VCaP (cell line): Measurements from ENCODE around the gene TTLL8.

Experiments
- H3K27ac ChIP-seq: fragments of 450-650 bp; 2 replicates; pipeline ENCODE4 v1.5.1; 2017
- CTCF ChIP-seq: fragments of 450-650 bp; conservative IDR thresholded peaks from 2 replicates; pipeline ENCODE4 v1.5.1; 2017; ENCODE audit warnings: mild to moderate bottlenecking, moderate library complexity

TTLL8 gene

GRCh38 chr22:50086526-50086925 is 28.4 kb upstream of the TTLL8 start:
- no peak for TF ChIP-seq CTCF
- H3K27ac ChIP-seq, result no peak overlapping the region

GRCh38 chr22:50085211-50085972 is 27.3 kb upstream of the TTLL8 start, which contains the start of gene MLC1:
Gene MLC1 (minus strand): TSS chr22:50085426. CDS start chr22:50084902, 524 bp downstream.
- no peak for TF ChIP-seq CTCF
- no peak within 1 kb of the TSS for H3K27ac ChIP-seq

GRCh38 chr22:50084614-50085021 is 26.5 kb upstream of the TTLL8 start:
- no peak for TF ChIP-seq CTCF
- no peak overlapping the region for H3K27ac ChIP-seq

GRCh38 chr22:50084080-50084477 is 26.0 kb upstream of the TTLL8 start:
- H3K27ac ChIP-seq, result no peak overlapping the region
- no peak for TF ChIP-seq CTCF

GRCh38 chr22:50083462-50084079 is 25.5 kb upstream of the TTLL8 start:
- no peak for TF ChIP-seq CTCF
- H3K27ac ChIP-seq, result no peak overlapping the region

GRCh38 chr22:50082961-50083461 is 24.9 kb upstream of the TTLL8 start:
- no peak for TF ChIP-seq CTCF

GRCh38 chr22:50082197-50082715 is 24.2 kb upstream of the TTLL8 start:
- TF ChIP-seq CTCF, result no peak

More at GRCh38 chr22:50082961-50083461, 24.9 kb upstream of the TTLL8 start:
- H3K27ac ChIP-seq, result no peak overlapping the region

More at GRCh38 chr22:50082197-50082715, 24.2 kb upstream of the TTLL8 start:
- no peak overlapping the region for H3K27ac ChIP-seq
